GM23338 (cell line): Measurements from ENCODE around the gene ENDOV. TPM values are rescaled to one million over a fixed set of nuclear protein-coding genes. Genes with fewer than 3 reads are reported as not detected.
"Not testable (repeated sequence)": the region's sequence is repeated elsewhere in the genome, so short reads cannot be mapped to it uniquely, and the experiment has no call there.

Source experiments
- ATAC-seq: fragments of 200-7000 bp; cut with Tn5 transposase; 3 replicates; pipeline ENCODE4 v1.9.1; 2020
- DNase-seq: peaks from one replicate; pipeline ENCODE4 v3.0.0-alpha.2; 2015; ENCODE audit warnings: low spot score
- H2AFZ ChIP-seq: fragments of 200-600 bp; sonication (generic); 2 replicates; pipeline ENCODE4 v1.8.0; 2016; ENCODE audit warnings: antibody characterized with exemption, mild to moderate bottlenecking, moderate library complexity
- H3F3A ChIP-seq: fragments of 200-600 bp; sonication (generic); replicated peaks from 2 replicates; pipeline ENCODE4 v1.8.0; 2017; ENCODE audit warnings: antibody characterized with exemption, mixed run types, low read depth
- H3K27ac ChIP-seq: fragments of 200-600 bp; sonication (generic); 2 replicates; pipeline ENCODE4 v1.6.1; 2016; ENCODE audit warnings: low read depth
- H3K27me3 ChIP-seq: fragments of 200-600 bp; sonication (generic); 2 replicates; pipeline ENCODE4 v1.8.0; 2016; ENCODE audit warnings: mild to moderate bottlenecking, mixed run types, moderate library complexity; ENCODE audit not compliant: insufficient read depth
- H3K36me3 ChIP-seq: fragments of 200-600 bp; sonication (generic); 2 replicates; pipeline ENCODE4 v1.8.0; 2016; ENCODE audit warnings: mild to moderate bottlenecking; ENCODE audit not compliant: insufficient read depth
- H3K4me1 ChIP-seq: fragments of 200-600 bp; sonication (generic); 2 replicates; pipeline ENCODE4 v1.8.0; 2016; ENCODE audit warnings: mild to moderate bottlenecking, moderate library complexity; ENCODE audit not compliant: insufficient read depth
- H3K4me2 ChIP-seq: fragments of 200-600 bp; sonication (generic); 2 replicates; pipeline ENCODE4 v1.7.1; 2017; ENCODE audit warnings: mixed run types
- H3K4me3 ChIP-seq: fragments of 200-600 bp; sonication (generic); 2 replicates; pipeline ENCODE4 v1.6.1; 2016; ENCODE audit warnings: mixed run types
- H3K79me2 ChIP-seq: fragments of 200-600 bp; sonication (generic); replicated peaks from 2 replicates; pipeline ENCODE4 v1.8.0; 2017; ENCODE audit warnings: mild to moderate bottlenecking; ENCODE audit not compliant: insufficient read depth
- H3K9me2 ChIP-seq: fragments of 200-600 bp; sonication (generic); 2 replicates; pipeline ENCODE4 v1.8.0; 2017; ENCODE audit not compliant: insufficient read depth
- H4K20me1 ChIP-seq: fragments of 200-600 bp; sonication (generic); replicated peaks from 2 replicates; pipeline ENCODE4 v1.8.0; 2017; ENCODE audit warnings: mild to moderate bottlenecking; ENCODE audit not compliant: insufficient read depth
- H3K27ac Mint-ChIP-seq: 2 replicates; pipeline ENCODE4 v1.8.0; 2020; ENCODE audit warnings: inconsistent platforms, mild to moderate bottlenecking, moderate library complexity, mixed read lengths
- H3K27me3 Mint-ChIP-seq: 3 replicates; pipeline ENCODE4 v1.8.0; 2022; ENCODE audit warnings: low read depth, mild to moderate bottlenecking, moderate library complexity, mixed read lengths, inconsistent platforms; ENCODE audit not compliant: insufficient read depth, poor library complexity
- H3K36me3 Mint-ChIP-seq: 3 replicates; pipeline ENCODE4 v1.8.0; 2021; ENCODE audit warnings: low read depth, mild to moderate bottlenecking, inconsistent platforms, moderate library complexity, mixed read lengths
- H3K4me1 Mint-ChIP-seq: 3 replicates; pipeline ENCODE4 v1.8.0; 2020; ENCODE audit warnings: mild to moderate bottlenecking, inconsistent platforms, mixed read lengths
- H3K4me3 Mint-ChIP-seq: 3 replicates; pipeline ENCODE4 v1.8.0; 2021; ENCODE audit warnings: moderate library complexity, mild to moderate bottlenecking, inconsistent platforms, mixed read lengths
- H3K9me3 Mint-ChIP-seq: 3 replicates; pipeline ENCODE4 v1.8.0; 2020; ENCODE audit warnings: moderate library complexity, mild to moderate bottlenecking, inconsistent platforms, mixed read lengths
- CREB1 ChIP-seq: fragments of 250-450 bp; sonication (Bioruptor Pico); IDR thresholded peaks from 2 replicates; pipeline ENCODE4 v1.5.0; 2020; ENCODE audit warnings: low read depth, mild to moderate bottlenecking, moderate library complexity
- CTCF ChIP-seq, 2 experiments: fragments of 200-600 bp in 1 of 2; sonication (generic) in 1 of 2; conservative IDR thresholded peaks; 2 replicates each; pipeline versions ENCODE4 v1.5.1 to v1.6.1; 2016 to 2017; ENCODE audit warnings: antibody characterized with exemption in 2 of 2, low read depth in 2 of 2, mild to moderate bottlenecking in 2 of 2, moderate library complexity in 1 of 2
- ETS1 ChIP-seq: IDR thresholded peaks from 2 replicates; pipeline ENCODE4 v1.6.1; 2016; ENCODE audit warnings: antibody characterized with exemption
- EZH2 ChIP-seq: fragments of 200-600 bp; sonication (generic); IDR thresholded peaks from one replicate; pipeline ENCODE4 v1.8.0; 2017; ENCODE audit warnings: antibody characterized with exemption, mild to moderate bottlenecking, low read depth; ENCODE audit not compliant: unreplicated experiment
- EZH2phosphoT487 ChIP-seq: fragments of 200-600 bp; sonication (generic); IDR thresholded peaks from one replicate; pipeline ENCODE4 v1.8.1; 2018; ENCODE audit warnings: antibody characterized with exemption; ENCODE audit not compliant: unreplicated experiment
- JUNB ChIP-seq: IDR thresholded peaks from one replicate; pipeline ENCODE4 v1.6.1; 2016; ENCODE audit warnings: antibody characterized with exemption; ENCODE audit not compliant: unreplicated experiment
- NANOG ChIP-seq: IDR thresholded peaks from 2 replicates; pipeline ENCODE4 v1.6.1; 2016; ENCODE audit warnings: antibody characterized with exemption, borderline replicate concordance
- REST ChIP-seq: IDR thresholded peaks from one replicate; pipeline ENCODE4 v1.6.1; 2018; ENCODE audit warnings: antibody characterized with exemption; ENCODE audit not compliant: unreplicated experiment
- STAT1 ChIP-seq: IDR thresholded peaks from one replicate; pipeline ENCODE4 v1.6.1; 2016; ENCODE audit warnings: antibody characterized with exemption; ENCODE audit not compliant: unreplicated experiment
- ZNF114 ChIP-seq: fragments of 250-450 bp; sonication (Bioruptor Pico); IDR thresholded peaks from 2 replicates; pipeline ENCODE4 v1.5.0; 2020; ENCODE audit warnings: mild to moderate bottlenecking, moderate library complexity
- ZNF331 ChIP-seq: fragments of 250-450 bp; sonication (Bioruptor Pico); IDR thresholded peaks from 2 replicates; pipeline ENCODE4 v1.5.0; 2020; ENCODE audit warnings: low read depth, mild to moderate bottlenecking, moderate library complexity
- polyA plus RNA-seq: library from polyadenylated mRNA; unstranded; fragments of >200 nt; fragmentation: Nextera tagmentation; extraction: Ambion mirVana; gene quantifications from 2 replicates; pipeline ENCODE4 v1.2.1, GENCODE V29; 2016
- total RNA-seq: library from RNA; depleted of rRNA; stranded (reverse); fragments of >200 nt; shearing (Covaris generic); gene quantifications from 2 replicates; pipeline ENCODE4 v1.2.3, GENCODE V29; 2014

Gene ENDOV
- total and polyA plus RNA-seq, 2 experiments from 2014 or later = 11.5 to 16.1 TPM

DNA sequence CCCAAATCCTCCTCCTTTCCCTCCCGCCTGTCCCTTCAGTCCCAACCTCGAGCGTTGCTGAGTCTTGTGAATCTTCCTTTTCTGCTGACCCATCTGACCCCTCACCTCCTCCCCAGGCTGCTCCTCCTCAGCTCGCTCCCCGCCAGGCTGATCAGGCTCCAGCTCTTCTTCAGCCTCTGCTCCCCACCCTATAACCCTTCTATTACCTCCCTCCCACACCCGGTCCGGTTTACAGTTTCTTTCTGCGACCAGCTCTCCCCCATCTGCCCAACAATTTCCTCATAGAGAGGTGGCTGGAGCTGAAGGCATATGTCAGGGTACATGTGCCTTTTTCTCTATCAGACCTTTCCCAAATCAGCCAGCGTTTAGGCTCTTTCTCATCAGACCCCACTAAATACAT is 13.9 kb upstream of the ENDOV start:
- H3K4me1 Mint-ChIP-seq = peaks cover 14% of the 10 kb centered on the region
- ATAC-seq, H3K79me2 ChIP-seq, H3K4me3 ChIP-seq, DNase-seq, H3K4me2 ChIP-seq, H3K27me3 ChIP-seq, H3K36me3 ChIP-seq, H4K20me1 ChIP-seq, H3F3A ChIP-seq, H3K27me3 Mint-ChIP-seq, H2AFZ ChIP-seq, H3K4me1 ChIP-seq, H3K27ac ChIP-seq, H3K9me3 Mint-ChIP-seq, H3K9me2 ChIP-seq, H3K36me3 Mint-ChIP-seq, H3K27ac Mint-ChIP-seq, H3K4me3 Mint-ChIP-seq: not testable (repeated sequence)

- H3K79me2 ChIP-seq, DNase-seq, H4K20me1 ChIP-seq, H3K4me3 Mint-ChIP-seq, ATAC-seq, H3K4me3 ChIP-seq, H3K36me3 ChIP-seq, H3K4me2 ChIP-seq, H3K9me2 ChIP-seq, H3K27me3 ChIP-seq, H3K4me1 Mint-ChIP-seq, H3F3A ChIP-seq, H3K9me3 Mint-ChIP-seq, H3K36me3 Mint-ChIP-seq, H3K4me1 ChIP-seq, H3K27ac Mint-ChIP-seq, H2AFZ ChIP-seq, H3K27ac ChIP-seq, H3K27me3 Mint-ChIP-seq: not testable (repeated sequence)
Observed at GRCh38 chr17:80402102-80402501, 12.9 kb upstream of the ENDOV start.

DNA sequence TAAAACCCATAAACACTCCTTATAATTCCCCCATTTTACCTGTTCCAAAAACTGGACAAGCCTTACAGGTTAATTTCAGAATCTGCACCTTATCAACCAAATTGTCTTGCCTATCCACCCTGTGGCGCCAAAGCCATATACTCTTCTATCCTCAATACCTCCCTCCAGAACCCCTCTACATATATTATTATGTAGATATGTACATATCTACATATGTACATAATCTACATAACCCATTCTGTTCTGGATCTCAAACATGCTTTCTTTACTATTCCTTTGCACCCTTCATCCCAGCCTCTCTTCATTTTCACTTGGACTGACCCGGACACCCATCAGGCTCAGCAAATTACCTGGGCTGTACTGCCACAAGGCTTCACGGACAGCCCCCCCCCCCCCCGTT is 12.0 kb upstream of the ENDOV start:
- Mint-ChIP-seq H3K4me1 (peaks cover 4% of the 10 kb centered on the region; the same call in 2 of the 3 replicates), H3K27me3 (peaks cover 2% of the 10 kb centered on the region), H3K4me3 (no peak overlapping the region), H3K27ac (no peak overlapping the region), H3K9me3 (no peaks in the 10 kb centered on the region), H3K36me3 (no peaks in the 10 kb centered on the region)
- Histone ChIP-seq H3K79me2 (no peaks in the 10 kb centered on the region), H3K4me3 (no peak overlapping the region), H3K36me3 (no peaks in the 10 kb centered on the region), H3K9me2 (no peaks in the 10 kb centered on the region), H3F3A (no peaks in the 10 kb centered on the region), H2AFZ (no peak overlapping the region), H4K20me1 (no peaks in the 10 kb centered on the region), H3K4me2 (no peak overlapping the region), H3K4me1 (no peaks in the 10 kb centered on the region), H3K27me3 (no peaks in the 10 kb centered on the region), H3K27ac (no peak overlapping the region)
- no peak for DNase-seq
- ATAC-seq = no peak
- TF ChIP-seq CREB1 (CRISPR knock-in tag) (no peak), EZH2 (no peak), REST (no peak), JUNB (no peak), EZH2phosphoT487 (no peak), ETS1 (no peak), ZNF331 (no peak), NANOG (no peak), ZNF114 (no peak), STAT1 (no peak), CTCF (conservative IDR thresholded peaks at IDR 0.05; ENCODE audit: low read depth in 2 of 2) (no peak)
